Measurements from ENCODE around the gene CCDC107.
"Not testable (repeated sequence)": the region's sequence is repeated elsewhere in the genome, so short reads cannot be mapped to it uniquely, and the experiment has no call there.

The CCDC107 gene, protein sequence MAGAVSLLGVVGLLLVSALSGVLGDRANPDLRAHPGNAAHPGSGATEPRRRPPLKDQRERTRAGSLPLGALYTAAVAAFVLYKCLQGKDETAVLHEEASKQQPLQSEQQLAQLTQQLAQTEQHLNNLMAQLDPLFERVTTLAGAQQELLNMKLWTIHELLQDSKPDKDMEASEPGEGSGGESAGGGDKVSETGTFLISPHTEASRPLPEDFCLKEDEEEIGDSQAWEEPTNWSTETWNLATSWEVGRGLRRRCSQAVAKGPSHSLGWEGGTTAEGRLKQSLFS

GRCh38 chr9:35658137-35658967 lies at the start of gene CCDC107:
Gene CCDC107 (plus strand): TSS chr9:35658292. CDS start chr9:35658380, 88 bp downstream.
- DNase-seq = peak; percentile 80 to 92

GRCh38 chr9:35609001-35609819 lies 48.9 kb upstream of the CCDC107 start:
- no peak for DNase-seq

GRCh38 chr9:35609820-35610163 lies 48.3 kb upstream of the CCDC107 start:
- DNase-seq = no peak

DNA sequence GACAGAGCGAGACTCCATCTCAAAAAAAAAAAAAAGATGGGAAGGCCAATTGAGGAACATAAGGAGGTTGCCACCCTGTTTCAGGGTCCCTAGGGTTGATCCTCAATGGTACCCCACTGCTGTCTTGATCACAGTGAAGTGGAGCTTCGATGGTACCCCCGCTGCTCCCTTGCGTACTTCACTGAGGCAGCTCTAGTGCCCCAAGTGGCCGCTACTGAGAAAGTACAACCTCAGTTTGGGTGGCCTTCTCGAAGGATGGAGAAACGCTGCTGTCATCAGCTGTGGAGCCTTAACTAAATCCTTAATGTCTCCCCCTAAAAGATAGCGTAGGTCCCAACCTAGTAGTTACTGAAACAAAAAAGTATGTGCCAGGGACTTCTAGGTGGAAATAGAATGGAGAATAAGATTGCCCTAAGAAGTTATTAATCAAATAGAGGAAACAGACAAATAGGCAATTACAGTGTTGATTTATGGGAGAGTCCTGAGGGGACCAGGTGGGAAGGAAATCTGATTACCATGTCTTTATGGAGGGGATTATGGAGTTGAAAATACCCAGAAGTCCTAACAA lies 46.8 kb upstream of the CCDC107 start:
- peak; percentile 35 to 61 for DNase-seq

GRCh38 chr9:35612066-35612465 lies 46.0 kb upstream of the CCDC107 start:
- DNase-seq = not testable (repeated sequence)

- DNase-seq = no peak
Observed at GRCh38 chr9:35612843-35613242, 45.2 kb upstream of the CCDC107 start.

DNA sequence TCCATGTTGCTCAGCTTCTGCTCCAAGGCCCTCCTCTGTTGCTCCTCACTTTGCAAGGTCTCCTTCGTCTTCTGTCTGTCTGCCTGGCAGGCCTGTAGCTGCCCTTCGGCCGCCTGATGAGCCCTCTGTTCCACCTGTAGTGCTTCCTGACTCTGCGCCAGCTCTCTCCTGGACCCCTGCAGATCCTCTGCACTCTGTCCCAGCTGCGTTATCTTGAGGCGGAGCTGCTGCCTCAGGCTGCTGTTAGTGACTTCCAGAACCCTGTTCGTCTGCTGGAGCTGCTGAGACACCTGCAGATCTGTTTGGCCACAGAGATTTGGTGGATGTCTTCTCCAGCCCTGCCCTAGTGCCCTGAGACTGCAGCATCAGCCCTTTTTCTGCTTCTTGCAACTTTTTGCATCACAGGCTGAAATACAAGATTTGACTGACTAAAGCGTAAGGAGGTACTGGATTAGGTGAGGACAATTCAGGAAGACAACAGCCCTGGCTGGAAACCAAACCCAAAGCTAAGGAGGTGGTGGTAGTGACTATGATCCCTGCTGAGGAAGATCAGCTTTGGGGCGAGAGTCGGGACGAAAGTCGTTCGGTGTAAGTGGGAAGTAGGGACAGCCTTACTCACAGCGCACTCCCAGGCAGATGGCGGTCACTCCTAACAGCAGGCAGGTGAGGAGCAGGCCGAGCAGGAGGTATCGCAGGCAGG lies 42.0 kb upstream of the CCDC107 start:
- DNase-seq = no peak

- peak; percentile 82 to 87 for DNase-seq
Observed at GRCh38 chr9:35616681-35617459, 41.2 kb upstream of the CCDC107 start.

- DNase-seq = no peak
Observed at GRCh38 chr9:35617548-35617947, 40.5 kb upstream of the CCDC107 start.

GRCh38 chr9:35618325-35618727 lies 39.8 kb upstream of the CCDC107 start, which contains the start of gene CD72:
Gene CD72 (minus strand): TSS chr9:35618413. CDS start chr9:35618303, 110 bp downstream.
- peak; percentile 44 to 47 for DNase-seq

DNA sequence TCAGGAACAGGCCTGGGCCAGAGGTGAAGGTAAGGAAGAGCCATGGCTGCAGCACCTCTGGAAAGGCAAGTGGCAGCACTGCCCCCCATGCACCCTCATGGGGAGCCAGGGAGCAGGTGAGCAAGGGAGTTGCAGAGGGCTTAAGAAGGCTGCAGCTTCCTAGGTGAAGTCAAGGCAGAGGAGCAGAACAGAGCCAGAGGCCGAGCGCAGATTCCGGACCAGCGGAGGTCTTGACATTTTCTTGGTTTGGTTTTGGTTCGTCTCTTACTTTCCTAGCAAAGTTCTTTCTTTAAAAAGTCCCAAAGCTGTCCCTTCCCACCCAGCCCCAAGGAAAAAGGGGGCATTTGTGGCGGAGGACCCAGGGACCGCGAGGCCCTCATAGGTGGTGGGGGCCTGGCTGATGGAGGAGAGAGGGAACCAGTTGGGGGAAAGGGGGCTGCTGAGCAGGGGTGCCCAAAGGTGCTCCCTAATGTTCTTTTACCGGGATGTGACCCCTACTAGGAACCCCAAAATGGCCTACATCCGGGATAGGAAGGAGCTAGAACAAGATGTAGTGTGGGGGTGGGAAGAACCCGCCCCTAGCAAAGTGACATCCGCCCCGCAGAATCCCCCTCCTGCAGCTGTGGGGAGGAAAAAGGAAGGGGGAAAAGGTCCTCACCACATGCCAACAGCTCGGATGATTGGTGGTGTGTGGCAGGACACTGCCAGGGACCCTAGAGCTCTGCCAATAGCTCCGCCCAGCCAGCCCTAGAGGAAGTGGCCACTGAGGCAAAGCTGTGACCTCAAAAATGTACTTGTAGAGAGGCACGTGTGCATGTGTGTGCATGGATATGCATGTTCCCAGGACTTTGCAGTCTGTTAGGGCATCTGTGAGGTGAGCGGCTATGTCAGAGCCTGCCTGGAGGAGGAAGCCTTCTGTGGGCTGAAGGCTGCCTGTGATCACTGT lies 39.0 kb upstream of the CCDC107 start:
- peak in 1 of 2 donors; percentile 40 for DNase-seq

DNA sequence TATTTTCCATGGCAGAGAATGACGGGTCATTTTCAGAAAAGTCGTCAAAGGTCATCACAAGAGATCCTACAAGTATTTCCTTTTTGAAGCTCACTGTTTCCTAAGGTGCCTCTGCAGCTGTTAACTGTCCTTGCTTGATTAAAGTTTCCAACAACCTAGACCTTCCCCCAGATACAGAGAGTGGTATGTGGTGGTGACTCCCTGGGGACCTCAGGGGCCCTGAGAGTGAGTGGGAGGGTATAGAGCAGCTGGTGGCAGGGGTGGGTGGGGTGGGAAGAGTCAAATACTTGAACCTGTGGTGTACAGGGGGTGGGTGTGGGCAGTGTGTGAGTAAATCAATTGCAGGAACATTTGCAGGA lies 38.3 kb upstream of the CCDC107 start:
- DNase-seq = no peak

- DNase-seq = no peak
Observed at GRCh38 chr9:35627575-35627974, 30.5 kb upstream of the CCDC107 start.

GRCh38 chr9:35628389-35628991 lies 29.6 kb upstream of the CCDC107 start:
- no peak for DNase-seq

- no peak for DNase-seq
Observed at GRCh38 chr9:35629597-35629996, 28.5 kb upstream of the CCDC107 start.

DNA sequence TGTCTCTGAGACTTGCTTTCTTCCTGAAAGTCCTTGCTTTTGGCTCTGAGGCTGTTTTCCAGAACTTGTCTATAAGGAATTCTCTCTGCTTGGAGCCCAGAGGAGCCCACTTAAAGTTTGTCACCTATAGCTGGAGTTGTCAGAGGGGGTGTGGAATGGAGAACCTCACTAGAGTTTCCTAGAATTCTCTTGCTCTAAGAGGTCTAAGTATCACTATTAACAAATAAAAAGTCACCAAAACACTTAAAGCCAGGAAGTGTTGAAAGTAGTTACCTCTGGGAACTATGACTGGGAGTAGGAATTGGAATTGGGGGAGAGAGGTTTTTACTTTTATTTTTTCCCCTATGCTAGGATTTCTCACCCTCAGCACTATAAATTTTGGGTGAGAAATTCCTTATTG lies 22.4 kb upstream of the CCDC107 start:
- DNase-seq = no peak

DNA sequence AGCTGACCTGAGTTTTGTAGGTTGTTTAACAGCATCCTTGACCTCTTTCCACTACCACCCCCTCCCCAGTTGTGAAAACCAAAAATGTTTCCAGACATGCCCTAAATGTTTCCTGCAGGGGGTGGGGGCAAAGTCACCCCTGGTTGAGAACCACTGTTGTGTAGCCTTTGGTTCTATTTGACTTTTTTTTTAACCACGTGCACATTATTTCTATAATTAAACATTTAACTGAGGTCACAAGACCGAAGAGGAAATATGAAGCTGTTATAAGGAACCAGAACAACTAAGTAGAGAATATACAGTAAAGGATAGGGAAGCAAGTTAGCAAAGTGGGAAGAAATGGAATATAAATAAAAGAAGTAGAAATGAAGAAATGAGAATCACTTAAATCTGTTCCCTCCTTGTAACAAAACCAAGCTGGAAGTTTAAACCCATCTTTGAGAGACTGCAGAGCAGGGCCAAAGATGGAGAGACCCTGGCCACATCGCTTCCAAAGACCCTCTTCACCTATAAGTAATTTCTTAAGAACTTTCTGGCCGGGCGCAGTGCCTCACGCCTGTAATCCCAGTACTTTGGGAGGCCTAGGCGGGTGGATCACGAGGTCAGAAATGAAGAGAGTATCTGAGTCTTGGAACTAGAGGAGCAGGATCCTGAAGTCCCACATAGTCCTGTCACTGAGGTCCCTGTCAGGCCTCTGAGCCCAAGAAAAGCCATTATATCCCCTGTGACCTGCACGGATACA lies 21.8 kb upstream of the CCDC107 start:
- DNase-seq = peak in 1 of 2 donors; percentile 62

- not testable (repeated sequence) for DNase-seq
Observed at GRCh38 chr9:35636877-35637246, 21.2 kb upstream of the CCDC107 start.

- not testable (repeated sequence) for DNase-seq
Observed at GRCh38 chr9:35637427-35637955, 20.6 kb upstream of the CCDC107 start.

Measured in inflammatory macrophage treated with lipopolysaccharide for 1 hour (primary cell).